ENCODE measurements around the gene RAD51D.
"Not testable (repeated sequence)": the region's sequence is repeated elsewhere in the genome, so short reads cannot be mapped to it uniquely, and the experiment has no call there.

The RAD51D gene

GRCh38 chr17:35050170-35050569, 69.5 kb downstream of the RAD51D start:
- FAIRE-seq (no peak), DNase-seq (ENCODE audit: insufficient read length, low spot score) (no peak)
- TF ChIP-seq TAF1 (IDR thresholded peaks at IDR 0.05; ENCODE audit: low read depth, low read length) = no peak
- no peak for TF ChIP-seq POLR2AphosphoS5 (IDR thresholded peaks at IDR 0.05; ENCODE audit: low read depth, low read length)
- no peak for TF ChIP-seq PAX5 (IDR thresholded peaks at IDR 0.05; ENCODE audit: insufficient read depth, low read length, severe bottlenecking)
- no peak for TF ChIP-seq POLR2A (IDR thresholded peaks at IDR 0.05; ENCODE audit: low read depth, low read length)
- no peak for TF ChIP-seq POU2F2 (IDR thresholded peaks at IDR 0.05; ENCODE audit: low read depth, low read length)
- TF ChIP-seq SPI1 (IDR thresholded peaks at IDR 0.05; ENCODE audit: low read depth, low read length) = no peak

GRCh38 chr17:35048685-35049379, 70.8 kb downstream of the RAD51D start:
- DNase-seq (ENCODE audit: insufficient read length, low spot score) (no peak), FAIRE-seq (no peak)
- TF ChIP-seq POU2F2 (IDR thresholded peaks at IDR 0.05; ENCODE audit: low read depth, low read length) = no peak
- TF ChIP-seq TAF1 (IDR thresholded peaks at IDR 0.05; ENCODE audit: low read depth, low read length) = no peak
- TF ChIP-seq SPI1 (IDR thresholded peaks at IDR 0.05; ENCODE audit: low read depth, low read length) = no peak
- TF ChIP-seq POLR2AphosphoS5 (IDR thresholded peaks at IDR 0.05; ENCODE audit: low read depth, low read length) = no peak
- TF ChIP-seq PAX5 (IDR thresholded peaks at IDR 0.05; ENCODE audit: insufficient read depth, low read length, severe bottlenecking) = no peak
- no peak for TF ChIP-seq POLR2A (IDR thresholded peaks at IDR 0.05; ENCODE audit: low read depth, low read length)

- peak; percentile 66 for FAIRE-seq
- no peak for TF ChIP-seq POU2F2 (IDR thresholded peaks at IDR 0.05; ENCODE audit: low read depth, low read length)
- TF ChIP-seq PAX5 (IDR thresholded peaks at IDR 0.05; ENCODE audit: insufficient read depth, low read length, severe bottlenecking) = no peak
- TF ChIP-seq POLR2AphosphoS5 (IDR thresholded peaks at IDR 0.05; ENCODE audit: low read depth, low read length) = peak; percentile 89
- peak; percentile 87 for TF ChIP-seq TAF1 (IDR thresholded peaks at IDR 0.05; ENCODE audit: low read depth, low read length)
- peak; percentile 85 for TF ChIP-seq POLR2A (IDR thresholded peaks at IDR 0.05; ENCODE audit: low read depth, low read length)
- DNase-seq (ENCODE audit: insufficient read length, low spot score) = peak; percentile 53
Observed at GRCh38 chr17:35046740-35047283, 72.8 kb downstream of the RAD51D start.

- no peak for TF ChIP-seq POU2F2 (IDR thresholded peaks at IDR 0.05; ENCODE audit: low read depth, low read length)
- peak; percentile 37; the same call in 1 of the 2 replicates for TF ChIP-seq SPI1 (IDR thresholded peaks at IDR 0.05; ENCODE audit: low read depth, low read length)
- DNase-seq (ENCODE audit: insufficient read length, low spot score) (no peak), FAIRE-seq (no peak)
Observed at GRCh38 chr17:35046245-35046644, 73.4 kb downstream of the RAD51D start.

GRCh38 chr17:35045458-35045979, 74.1 kb downstream of the RAD51D start:
- not testable (repeated sequence) for DNase-seq (ENCODE audit: insufficient read length, low spot score); FAIRE-seq

GRCh38 chr17:35044181-35044580, 75.5 kb downstream of the RAD51D start:
- DNase-seq (ENCODE audit: insufficient read length, low spot score) = no peak
- FAIRE-seq = no peak
- no peak for TF ChIP-seq POLR2AphosphoS5 (IDR thresholded peaks at IDR 0.05; ENCODE audit: low read depth, low read length)
- TF ChIP-seq TAF1 (IDR thresholded peaks at IDR 0.05; ENCODE audit: low read depth, low read length) = no peak
- no peak for TF ChIP-seq POU2F2 (IDR thresholded peaks at IDR 0.05; ENCODE audit: low read depth, low read length)
- TF ChIP-seq SPI1 (IDR thresholded peaks at IDR 0.05; ENCODE audit: low read depth, low read length) = no peak
- TF ChIP-seq POLR2A (IDR thresholded peaks at IDR 0.05; ENCODE audit: low read depth, low read length) = no peak
- TF ChIP-seq PAX5 (IDR thresholded peaks at IDR 0.05; ENCODE audit: insufficient read depth, low read length, severe bottlenecking) = no peak
